Fibroblast of mammary gland (primary cell): ENCODE measurements around the gene SMC3.
"Not testable (repeated sequence)": the region's sequence is repeated elsewhere in the genome, so short reads cannot be mapped to it uniquely, and the experiment has no call there.

Source experiments
- DNase-seq: peaks from one replicate; pipeline ENCODE4 v3.0.0-alpha.2; 2010; ENCODE audit warnings: low read depth
- H3K4me3 ChIP-seq: 2 replicates; pipeline ENCODE4 v1.5.1; 2011; ENCODE audit warnings: low read depth, mild to moderate bottlenecking, low read length, moderate library complexity; ENCODE audit not compliant: control insufficient read depth
- CTCF ChIP-seq: conservative IDR thresholded peaks from 2 replicates; pipeline ENCODE4 v1.5.1; 2011; ENCODE audit warnings: low read depth, low read length, inconsistent platforms; ENCODE audit not compliant: control insufficient read depth, insufficient read depth

The SMC3 gene

DNA sequence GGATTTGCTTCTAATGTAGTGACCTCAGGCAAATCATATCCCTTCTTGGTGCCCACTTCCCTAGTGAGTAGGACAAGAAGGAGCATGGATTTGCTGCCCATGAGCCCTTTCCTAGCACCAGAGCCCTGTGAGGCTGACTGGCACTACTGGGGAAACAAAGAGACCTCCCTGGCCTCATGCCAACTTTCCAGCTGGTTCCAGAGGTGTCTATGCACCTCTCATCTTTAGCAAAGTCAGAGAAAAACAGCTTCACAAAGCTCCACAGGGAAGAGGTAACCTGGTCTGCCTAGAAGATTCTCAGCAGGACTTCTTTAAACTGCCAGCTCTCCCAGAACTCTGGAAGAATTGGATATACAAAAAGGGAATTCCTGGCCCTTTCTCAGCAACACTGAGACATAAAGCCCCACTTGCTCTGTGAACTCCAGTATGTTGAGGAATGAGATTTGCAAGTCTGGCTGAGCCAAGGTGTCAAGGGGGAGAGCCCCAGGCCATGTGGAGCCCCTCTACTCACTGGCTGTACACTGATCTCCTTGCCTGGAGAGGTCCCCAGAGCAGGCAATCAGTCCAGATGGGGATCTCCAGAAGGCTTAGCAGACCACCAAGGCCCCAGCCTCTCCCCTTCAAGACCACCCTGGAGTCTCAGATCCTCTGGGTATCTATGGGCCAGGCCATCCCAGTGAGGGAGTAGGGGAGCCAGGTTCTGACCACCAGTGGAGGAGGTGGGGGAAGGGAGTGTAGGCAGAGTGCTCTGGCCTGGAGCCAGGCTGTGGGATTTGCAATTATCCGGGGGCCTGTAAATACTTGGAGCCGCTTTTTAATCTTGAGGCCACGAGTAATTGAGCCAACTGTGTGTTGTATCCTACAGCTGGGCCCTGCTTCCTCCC is 52.3 kb downstream of the SMC3 start:
- no peak for TF ChIP-seq CTCF
- DNase-seq: no peak
- H3K4me3 ChIP-seq: no peak overlapping the region

- TF ChIP-seq CTCF: no peak
- no peak overlapping the region for H3K4me3 ChIP-seq
- no peak for DNase-seq
Observed at GRCh38 chr10:110620398-110620719, 52.9 kb downstream of the SMC3 start.

GRCh38 chr10:110623316-110623715 is 55.8 kb downstream of the SMC3 start:
- H3K4me3 ChIP-seq, DNase-seq: not testable (repeated sequence)

GRCh38 chr10:110625356-110625894 is 57.9 kb downstream of the SMC3 start:
- no peak overlapping the region for H3K4me3 ChIP-seq
- no peak for TF ChIP-seq CTCF
- DNase-seq: no peak

DNA sequence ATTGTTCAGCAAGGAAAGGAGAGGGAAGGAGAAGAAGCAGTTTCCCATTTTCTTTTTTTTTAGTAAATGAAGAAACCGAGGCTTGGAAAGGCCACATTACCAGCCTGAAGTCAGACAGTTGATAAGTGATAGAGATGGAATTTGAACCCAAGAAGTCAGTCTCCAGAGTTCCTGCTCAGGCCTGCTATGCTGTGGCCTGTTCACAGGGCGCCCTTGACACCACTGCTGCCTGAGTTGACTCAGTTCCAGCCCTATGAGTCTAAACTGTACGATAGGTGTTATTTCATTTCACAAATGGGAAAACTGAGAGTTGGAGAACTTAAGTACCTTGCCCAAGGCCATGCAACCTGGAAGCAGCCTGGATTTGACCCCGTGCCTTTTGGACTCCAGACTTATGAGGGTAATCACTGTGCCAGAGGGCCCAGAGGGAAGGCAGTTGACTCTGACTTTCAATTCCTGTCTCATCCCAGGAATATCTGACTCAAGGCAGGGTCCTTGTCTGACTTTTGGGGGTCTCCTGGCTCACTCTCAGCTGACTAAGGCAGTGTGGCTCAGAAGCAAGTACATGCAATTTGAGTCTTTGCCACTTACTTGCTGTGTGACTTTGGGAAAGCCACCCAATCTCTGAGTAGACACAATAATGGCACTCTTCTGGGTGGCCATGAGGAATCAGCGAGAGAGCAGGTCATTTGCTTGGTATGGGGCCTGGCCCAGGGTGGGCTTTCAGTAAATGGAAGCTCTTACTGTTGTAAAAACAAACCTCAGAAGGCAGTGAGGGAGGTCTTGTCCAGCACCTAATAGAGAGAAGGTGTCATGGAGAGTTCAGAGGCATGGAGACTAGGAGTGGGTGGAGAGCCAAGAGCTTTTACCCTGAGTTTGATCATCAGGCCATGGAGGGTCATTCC is 58.7 kb downstream of the SMC3 start:
- no peak overlapping the region for H3K4me3 ChIP-seq
- no peak for DNase-seq
- no peak for TF ChIP-seq CTCF

DNA sequence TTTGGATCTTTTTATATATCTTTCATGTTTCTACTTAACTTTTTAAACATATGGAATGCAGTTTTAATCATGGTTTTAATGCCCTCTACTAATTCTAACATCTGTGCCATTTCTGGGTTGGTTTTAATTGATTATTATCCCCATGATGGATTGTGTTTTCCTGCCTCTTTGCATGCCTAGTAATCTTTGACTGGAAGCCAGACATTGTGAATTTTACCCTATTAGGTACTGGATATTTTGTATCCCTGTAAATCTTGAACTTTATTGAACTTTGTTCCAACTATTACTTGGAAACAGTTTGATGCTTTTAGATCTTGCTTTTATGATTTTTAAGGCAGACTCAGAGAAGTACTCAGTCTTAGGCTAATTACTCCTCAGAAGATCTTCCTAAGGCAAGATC is 60.7 kb downstream of the SMC3 start:
- TF ChIP-seq CTCF: no peak

More for the DNA sequence above, 60.7 kb downstream of the SMC3 start:
- DNase-seq: no peak
- H3K4me3 ChIP-seq: no peak overlapping the region
